Measurements from ENCODE around the gene S100A14. TPM values are rescaled to one million over a fixed set of nuclear protein-coding genes. Genes with fewer than 3 reads are reported as not detected.
A peak's percentile ranks its signal among the peaks of the same experiment; 100 is the strongest.

S100A14 gene
- polyA plus RNA-seq, 1 donor, result 437 TPM

DNA sequence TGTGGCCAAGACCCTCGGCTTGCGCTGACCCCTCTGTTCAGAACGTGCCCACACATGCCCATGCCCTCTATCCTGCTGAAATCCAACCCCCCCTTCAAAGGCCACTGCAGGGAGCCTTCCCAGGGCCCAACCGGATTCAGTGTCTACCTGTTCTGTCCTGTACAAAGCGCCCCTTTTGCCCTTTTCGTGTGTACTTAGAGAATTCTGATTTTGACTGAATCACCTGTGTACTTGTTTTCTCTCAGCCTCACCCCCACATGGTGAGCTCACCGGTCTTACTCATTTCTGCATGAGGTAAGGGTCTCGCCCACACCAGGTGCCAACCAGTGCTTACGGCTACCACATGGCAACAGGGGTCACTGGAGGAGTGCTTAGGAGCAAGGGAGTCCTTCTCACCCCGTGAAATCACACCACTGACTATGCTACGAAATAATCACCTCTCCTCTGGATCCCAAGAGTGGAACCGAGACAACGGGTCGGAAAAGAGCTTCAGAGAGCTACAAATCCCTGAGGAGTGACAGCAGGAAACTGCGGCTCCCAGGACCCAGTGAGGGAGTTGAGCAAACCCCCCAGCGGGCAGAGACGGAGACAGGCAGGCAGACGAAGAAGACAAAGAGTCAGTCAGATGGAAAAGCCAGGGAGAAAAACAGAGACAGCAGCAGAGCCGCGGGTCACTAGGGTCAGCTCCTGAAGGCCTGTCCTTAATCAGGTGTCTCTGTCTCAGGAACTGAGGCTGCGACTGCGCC is 48.3 kb downstream of the S100A14 start:
- H3K27ac ChIP-seq (ENCODE audit: low read length), result peak overlapping the region; percentile 18
- DNase-seq, result peak in 1 of 2 donors; percentile 37

DNA sequence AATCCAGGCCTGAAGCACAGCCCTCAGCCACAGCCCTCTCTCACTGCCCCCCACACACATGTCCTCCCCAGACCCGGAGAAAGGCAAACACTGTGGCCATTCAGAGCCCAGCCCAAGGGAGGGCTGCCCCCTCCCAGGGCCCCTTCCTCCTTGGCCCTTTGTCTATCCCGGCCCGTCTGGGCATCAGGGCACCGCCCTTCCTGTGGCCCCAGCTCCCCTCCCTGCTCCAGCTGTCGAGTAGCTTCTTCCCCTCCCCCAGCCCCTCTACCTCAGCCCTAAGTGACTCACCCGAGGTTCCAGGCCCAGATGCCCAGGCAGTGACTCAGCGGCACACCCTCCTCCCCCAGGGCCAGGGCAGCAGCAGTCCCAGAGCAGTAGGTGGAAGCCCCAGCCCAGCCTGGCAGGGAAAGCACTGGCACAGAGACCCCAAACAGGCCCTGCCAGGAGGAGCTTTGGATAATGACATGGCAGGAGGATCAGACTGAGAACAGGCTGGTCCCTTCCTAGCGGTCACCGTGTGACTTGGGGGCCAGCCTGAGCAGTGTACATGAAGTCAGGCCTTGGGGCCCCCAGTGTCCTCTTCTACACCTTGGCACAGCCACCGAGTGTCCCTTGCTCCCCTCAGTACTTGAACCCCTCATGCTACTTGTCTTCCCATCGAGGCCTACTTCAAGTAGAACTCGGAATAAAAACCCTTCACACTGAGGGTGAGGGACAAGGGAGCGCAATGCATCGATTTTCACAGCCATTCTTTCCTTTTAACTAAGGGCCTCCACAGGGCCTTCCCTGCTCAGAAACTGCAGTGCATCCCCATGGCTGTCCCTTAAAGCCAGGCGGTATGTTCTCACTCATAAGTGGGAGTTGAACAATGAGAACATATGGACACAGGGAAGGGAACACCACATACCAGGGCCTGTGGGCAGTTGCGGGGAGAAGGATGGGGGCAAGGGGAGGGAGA is 49.4 kb downstream of the S100A14 start:
- Histone ChIP-seq H3K27ac (ENCODE audit: low read length) (peak overlapping the region; percentile 97), H3K4me1 (ENCODE audit: control insufficient read depth, insufficient read depth, low read length) (peaks cover 47% of the 10 kb centered on the region), H3K27me3 (ENCODE audit: control insufficient read depth, insufficient read depth, low read length) (no peaks in the 10 kb centered on the region), H3K4me3 (ENCODE audit: low read length) (no peak overlapping the region), H3K36me3 (ENCODE audit: control insufficient read depth, insufficient read depth, low read length) (no peaks in the 10 kb centered on the region), H3K9me3 (ENCODE audit: control insufficient read depth, low read depth, low read length) (no peaks in the 10 kb centered on the region)
- WGBS (ENCODE audit: insufficient coverage, low lambda C conversion rate), result no CpG with 5 or more reads among the region's 16 CpGs
- peak; percentile 98 to 99 for DNase-seq

More for the DNA sequence above, 48.3 kb downstream of the S100A14 start:
- no peaks in the 10 kb centered on the region for H3K9me3 ChIP-seq (ENCODE audit: control insufficient read depth, low read depth, low read length)
- no CpG with 5 or more reads among the region's 22 CpGs for WGBS (ENCODE audit: insufficient coverage, low lambda C conversion rate)
- no peaks in the 10 kb centered on the region for H3K27me3 ChIP-seq (ENCODE audit: control insufficient read depth, insufficient read depth, low read length)
- H3K36me3 ChIP-seq (ENCODE audit: control insufficient read depth, insufficient read depth, low read length), result no peaks in the 10 kb centered on the region
- no peak overlapping the region for H3K4me3 ChIP-seq (ENCODE audit: low read length)
- H3K4me1 ChIP-seq (ENCODE audit: control insufficient read depth, insufficient read depth, low read length), result peaks cover 47% of the 10 kb centered on the region

DNA sequence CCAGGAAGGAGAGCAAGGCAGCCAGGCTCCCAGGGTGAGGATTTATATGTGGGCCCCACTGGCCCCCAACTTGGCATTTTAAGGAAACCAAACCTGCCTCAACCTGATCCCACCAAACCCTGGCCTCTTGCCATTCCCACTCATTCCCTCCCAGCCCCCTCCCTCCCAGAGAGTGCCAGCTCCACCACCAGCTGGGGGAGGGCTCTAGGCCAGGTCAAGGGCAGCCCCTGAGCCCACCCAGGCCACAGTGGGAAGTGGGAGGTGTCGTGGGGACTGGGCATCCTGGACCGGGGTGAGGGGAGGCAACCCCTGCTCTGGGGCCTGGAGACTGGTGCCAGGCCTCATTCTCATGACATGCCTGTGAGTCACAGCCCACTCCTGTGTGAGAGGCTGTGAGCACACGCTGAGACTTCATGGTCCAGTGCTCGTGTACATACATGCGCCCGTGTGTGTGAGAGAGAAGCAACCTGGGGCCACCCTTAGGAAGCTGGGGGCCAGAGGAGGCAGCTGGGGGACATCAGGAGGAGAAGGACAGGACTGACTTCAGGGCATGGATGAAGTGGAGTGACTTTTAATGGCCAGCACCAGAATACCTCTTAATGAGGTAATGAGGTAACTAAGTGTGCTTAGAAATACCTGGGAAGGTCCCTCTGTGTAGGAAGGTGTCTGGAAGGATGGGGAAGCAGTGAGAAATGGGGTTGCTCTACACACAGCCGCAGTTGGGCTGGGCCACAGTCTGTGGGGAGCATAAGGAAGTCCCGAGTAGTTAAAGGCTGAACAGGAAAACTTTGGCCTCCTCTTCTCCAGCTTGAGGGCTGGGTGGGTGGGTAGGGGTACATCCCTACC is 50.4 kb downstream of the S100A14 start, which contains the start of gene S100A2:
S100A2 (minus strand) TSS at position 316 of the 846 bp plus-strand sequence. CDS start 1,967 bp downstream, outside the sequence.
- no CpG with 5 or more reads among the region's 8 CpGs for WGBS (ENCODE audit: insufficient coverage, low lambda C conversion rate)

More for the DNA sequence above, 50.4 kb downstream of the S100A14 start, which contains the start of gene S100A2:
- DNase-seq, result peak; percentile 57 to 79
- Histone ChIP-seq H3K4me1 (ENCODE audit: control insufficient read depth, insufficient read depth, low read length) (peaks cover 46% of the 10 kb centered on the region), H3K9me3 (ENCODE audit: control insufficient read depth, low read depth, low read length) (no peaks in the 10 kb centered on the region), H3K27ac (ENCODE audit: low read length) (peak within 1 kb of the TSS; percentile 97), H3K36me3 (ENCODE audit: control insufficient read depth, insufficient read depth, low read length) (no peaks in the 10 kb centered on the region), H3K4me3 (ENCODE audit: low read length) (no peak within 1 kb of the TSS), H3K27me3 (ENCODE audit: control insufficient read depth, insufficient read depth, low read length) (no peaks in the 10 kb centered on the region)

Other genes with a start within 250 kb of the S100A14 start
- 0.36 TPM for gene S100A12, start 240.7 kb downstream of the S100A14 start, polyA plus RNA-seq
- gene S100A8, start 225.3 kb downstream of the S100A14 start, polyA plus RNA-seq, result 2.5 TPM
- gene S100A7A, start 199.8 kb downstream of the S100A14 start, polyA plus RNA-seq, result not detected
- gene S100A7, start 155.7 kb downstream of the S100A14 start, polyA plus RNA-seq, result not detected
- gene S100A6, start 80.3 kb downstream of the S100A14 start, polyA plus RNA-seq, result 334 TPM
- 0.10 TPM for gene S100A5, start 75.4 kb downstream of the S100A14 start, polyA plus RNA-seq
- 18.0 TPM for gene S100A4, start 70.5 kb downstream of the S100A14 start, polyA plus RNA-seq
- not detected for gene S100A3, start 67.1 kb downstream of the S100A14 start, polyA plus RNA-seq
- 0.67 TPM for gene S100A2, start 50.5 kb downstream of the S100A14 start, polyA plus RNA-seq
- gene S100A16, start 3.2 kb downstream of the S100A14 start, polyA plus RNA-seq, result 134 TPM
- 77.2 TPM for gene S100A13, start 11.2 kb upstream of the S100A14 start, polyA plus RNA-seq
- 2.8 TPM for gene S100A1, start 12.1 kb upstream of the S100A14 start, polyA plus RNA-seq
- 99.4 TPM for gene CHTOP, start 17.7 kb upstream of the S100A14 start, polyA plus RNA-seq
- 30.9 TPM for gene SNAPIN, start 42.4 kb upstream of the S100A14 start, polyA plus RNA-seq
- 152 TPM for gene ILF2, start 54.7 kb upstream of the S100A14 start, polyA plus RNA-seq
- 4.7 TPM for gene NPR1, start 62.4 kb upstream of the S100A14 start, polyA plus RNA-seq
- 62.3 TPM for gene INTS3, start 111.7 kb upstream of the S100A14 start, polyA plus RNA-seq
- gene SLC27A3, start 159.1 kb upstream of the S100A14 start, polyA plus RNA-seq, result 32.4 TPM

All from large intestine (tissue), 3 donors.